OCI-LY3 (cell line): ENCODE data around the gene STRIP2.

ENCODE experiments used
- EZH2phosphoT487 ChIP-seq: fragments of 200-600 bp; shearing (Covaris generic); IDR thresholded peaks from 2 replicates; pipeline ENCODE4 v1.6.1; 2018; ENCODE audit warnings: antibody characterized with exemption, mixed run types, low read depth
- TF ChIP-seq, protein P1 (sequence below): fragments of 200-600, 300-600 bp; sonication (generic); IDR thresholded peaks from 2 replicates; pipeline ENCODE4 v1.5.1; 2014; ENCODE audit warnings: antibody characterized with exemption, low read length, low read depth

DNA sequence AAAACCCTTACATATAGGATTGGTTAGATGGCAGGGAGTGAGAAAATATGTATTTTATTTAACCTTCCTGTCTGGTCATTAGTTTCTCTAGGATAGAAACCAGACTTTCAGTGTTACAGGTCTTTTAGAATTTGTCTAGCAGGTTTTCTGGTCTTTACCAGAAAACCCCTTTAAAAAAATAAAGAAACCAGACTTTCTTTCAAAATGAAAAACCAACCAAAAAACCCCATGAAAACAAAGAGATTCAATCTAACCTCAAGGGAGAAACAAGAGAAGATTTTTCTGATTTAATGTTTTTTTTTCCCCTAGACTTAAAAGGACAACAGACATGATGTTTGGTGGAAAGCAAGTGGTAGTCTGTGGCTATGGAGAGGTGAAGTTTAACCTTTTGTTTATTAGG is 28.7 kb upstream of the STRIP2 start:
- TF ChIP-seq, protein P1, sequence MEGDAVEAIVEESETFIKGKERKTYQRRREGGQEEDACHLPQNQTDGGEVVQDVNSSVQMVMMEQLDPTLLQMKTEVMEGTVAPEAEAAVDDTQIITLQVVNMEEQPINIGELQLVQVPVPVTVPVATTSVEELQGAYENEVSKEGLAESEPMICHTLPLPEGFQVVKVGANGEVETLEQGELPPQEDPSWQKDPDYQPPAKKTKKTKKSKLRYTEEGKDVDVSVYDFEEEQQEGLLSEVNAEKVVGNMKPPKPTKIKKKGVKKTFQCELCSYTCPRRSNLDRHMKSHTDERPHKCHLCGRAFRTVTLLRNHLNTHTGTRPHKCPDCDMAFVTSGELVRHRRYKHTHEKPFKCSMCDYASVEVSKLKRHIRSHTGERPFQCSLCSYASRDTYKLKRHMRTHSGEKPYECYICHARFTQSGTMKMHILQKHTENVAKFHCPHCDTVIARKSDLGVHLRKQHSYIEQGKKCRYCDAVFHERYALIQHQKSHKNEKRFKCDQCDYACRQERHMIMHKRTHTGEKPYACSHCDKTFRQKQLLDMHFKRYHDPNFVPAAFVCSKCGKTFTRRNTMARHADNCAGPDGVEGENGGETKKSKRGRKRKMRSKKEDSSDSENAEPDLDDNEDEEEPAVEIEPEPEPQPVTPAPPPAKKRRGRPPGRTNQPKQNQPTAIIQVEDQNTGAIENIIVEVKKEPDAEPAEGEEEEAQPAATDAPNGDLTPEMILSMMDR: no peak
- no peak for TF ChIP-seq EZH2phosphoT487
